IPS-NIHi7 (cell line): ENCODE measurements around the gene NRROS.

Experiments
- DNase-seq: peaks from one replicate; pipeline ENCODE4 v3.0.0; 2012; ENCODE audit warnings: mixed read lengths; ENCODE audit errors: extremely low spot score

Gene NRROS

DNA sequence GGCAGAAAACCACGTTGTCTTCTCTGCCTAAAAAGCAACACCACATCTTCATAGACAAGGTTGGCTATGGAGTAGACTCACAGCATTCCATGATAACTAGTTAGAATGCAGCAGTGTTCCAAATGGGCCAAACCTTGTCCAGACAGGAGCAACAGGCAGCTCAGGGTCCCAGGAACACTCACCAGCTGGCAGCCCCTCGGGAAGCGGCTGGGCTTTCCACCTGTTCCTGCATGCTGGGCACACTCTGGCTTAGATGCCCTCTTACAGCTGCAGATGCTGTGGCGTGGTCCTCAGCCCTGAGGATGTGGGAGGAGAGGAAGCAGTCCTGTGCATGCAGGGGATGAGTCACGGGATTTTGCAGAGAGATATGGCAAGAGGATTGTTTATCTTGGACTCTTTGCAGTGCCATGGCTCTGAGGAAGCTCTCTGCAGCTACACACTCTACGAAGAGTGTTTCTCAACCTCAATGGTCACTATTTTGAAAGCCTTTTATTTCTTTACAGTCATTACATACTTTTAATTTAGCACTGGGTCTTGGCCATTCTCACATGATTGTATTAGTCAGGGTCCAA is 11.3 kb downstream of the NRROS start:
- DNase-seq, result no peak

DNA sequence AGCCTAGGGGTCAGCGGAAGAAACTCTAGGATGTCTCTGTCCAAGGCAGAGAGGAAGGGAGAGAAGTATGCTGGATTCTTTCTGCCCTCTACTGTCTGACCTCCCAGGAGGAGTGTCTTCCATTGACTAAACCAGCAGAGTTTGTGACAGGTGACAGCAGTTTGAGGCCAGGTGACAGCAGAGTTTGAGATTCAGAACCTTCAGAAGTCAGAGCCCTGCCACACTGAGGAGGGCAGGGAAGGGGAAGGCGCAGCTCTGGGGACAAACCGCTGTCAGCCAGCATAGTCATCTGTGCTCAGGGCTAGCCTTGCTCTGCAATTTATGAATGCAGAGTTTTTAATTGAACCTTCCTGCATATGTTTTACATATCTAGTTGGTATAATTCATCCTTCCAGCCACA is 12.3 kb downstream of the NRROS start:
- no peak for DNase-seq

DNA sequence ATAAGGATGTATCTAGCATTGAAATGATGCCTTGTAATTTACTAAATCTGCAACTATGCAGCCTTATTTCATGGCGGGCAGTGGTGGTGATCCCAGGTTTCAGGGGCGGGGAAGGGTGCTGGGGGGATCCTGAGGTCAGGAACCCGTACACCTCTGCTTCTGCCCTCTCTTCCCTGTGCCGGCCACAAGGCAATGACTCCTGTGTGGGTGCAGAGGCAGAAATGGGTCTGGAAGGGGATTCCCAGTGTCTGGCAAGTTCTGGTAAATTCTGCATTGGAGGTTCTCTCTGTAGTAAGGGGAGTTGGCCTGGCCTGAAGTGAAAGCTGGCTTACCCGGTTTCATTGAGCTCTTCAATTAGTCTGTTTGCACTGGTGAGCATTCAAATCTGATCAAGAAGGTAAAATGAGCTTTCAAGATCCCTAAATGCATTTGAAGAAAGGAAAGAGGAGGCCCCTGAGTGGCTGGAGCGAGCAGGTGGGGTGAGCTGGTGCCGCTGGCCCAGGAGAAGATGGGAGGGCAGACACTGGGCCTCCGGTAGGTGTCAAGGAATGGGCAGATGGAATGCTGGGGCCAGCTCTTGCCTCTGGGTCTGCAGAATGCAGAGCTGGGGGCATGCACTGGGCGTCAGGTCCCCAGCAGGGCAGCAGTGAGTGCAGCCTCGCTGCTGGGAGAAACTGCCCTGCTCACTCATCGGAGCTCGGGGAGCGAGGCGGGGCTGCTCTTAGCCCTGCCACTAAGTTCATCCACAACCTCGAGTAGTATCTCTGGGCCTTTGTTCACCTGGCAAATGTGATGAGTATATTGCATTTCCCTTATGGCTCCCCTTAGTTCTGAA is 13.7 kb downstream of the NRROS start:
- DNase-seq, result no peak

DNA sequence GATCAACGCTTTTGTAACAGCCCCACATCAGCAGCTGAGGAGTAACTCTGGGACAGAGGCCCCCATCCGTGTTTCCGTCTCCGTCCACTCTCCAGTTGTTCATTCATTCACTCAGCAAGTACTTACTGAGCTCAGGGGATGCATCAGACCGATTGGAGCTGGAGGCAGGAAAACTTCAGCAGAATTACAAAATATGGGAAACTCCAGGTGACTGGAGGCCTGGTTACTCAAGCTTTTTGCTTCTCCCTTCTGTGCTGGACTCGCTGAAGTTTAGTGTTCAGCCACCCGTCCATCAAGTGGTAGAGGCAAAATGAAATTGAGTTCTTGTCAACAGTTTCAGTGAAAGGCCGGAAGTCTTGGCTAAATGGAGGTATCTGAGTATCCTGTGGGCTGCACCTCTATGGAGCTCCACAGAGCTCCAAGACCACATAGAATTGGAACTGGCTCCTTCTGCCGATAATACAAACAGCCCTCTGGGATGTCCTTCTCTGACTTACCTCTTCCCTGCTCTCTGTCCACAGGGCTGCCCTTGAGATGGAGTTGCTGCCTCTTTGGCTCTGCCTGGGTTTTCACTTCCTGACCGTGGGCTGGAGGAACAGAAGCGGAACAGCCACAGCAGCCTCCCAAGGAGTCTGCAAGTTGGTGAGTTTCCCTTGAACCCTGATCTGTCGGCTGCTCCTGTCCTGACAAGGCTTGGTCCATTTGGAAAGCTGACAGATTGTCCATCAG is 14.7 kb downstream of the NRROS start:
- no peak for DNase-seq

DNA sequence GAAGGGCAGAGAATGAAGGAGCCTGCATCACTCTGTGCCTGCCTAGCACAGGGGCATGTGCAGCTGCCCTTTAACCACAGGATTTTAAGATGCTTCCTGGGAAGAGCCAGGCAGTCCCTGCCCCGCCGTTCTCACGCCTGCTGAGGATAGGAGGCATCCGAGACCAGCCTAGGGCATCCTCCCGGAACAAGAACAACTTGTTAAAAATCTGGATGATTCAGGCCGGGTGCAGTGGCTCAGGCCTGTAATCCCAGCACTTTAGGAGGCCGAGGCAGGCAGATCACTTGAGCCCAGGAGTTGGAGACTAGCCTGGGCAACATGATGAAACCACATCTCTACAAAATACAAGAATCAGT is 15.2 kb downstream of the NRROS start:
- no peak for DNase-seq

DNA sequence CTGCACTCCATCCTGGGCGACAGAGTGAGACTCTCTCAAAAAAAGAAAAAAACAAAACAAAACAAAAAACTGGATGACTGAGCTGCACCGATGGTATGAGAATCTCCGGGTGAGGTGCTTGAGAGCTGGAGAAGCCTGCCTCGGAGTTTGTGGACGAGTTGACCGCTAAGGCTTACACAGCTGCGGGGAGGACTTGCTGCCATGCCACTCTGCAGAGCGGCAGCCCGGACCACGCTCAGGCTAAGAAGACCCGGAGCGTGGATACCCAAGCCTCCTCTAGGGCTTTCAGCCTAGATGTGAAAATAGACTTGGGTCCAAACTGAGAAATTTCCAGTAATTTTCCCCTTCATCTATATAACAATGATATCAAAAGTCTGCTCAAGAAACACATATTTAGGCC is 16.0 kb downstream of the NRROS start:
- DNase-seq, result no peak

DNA sequence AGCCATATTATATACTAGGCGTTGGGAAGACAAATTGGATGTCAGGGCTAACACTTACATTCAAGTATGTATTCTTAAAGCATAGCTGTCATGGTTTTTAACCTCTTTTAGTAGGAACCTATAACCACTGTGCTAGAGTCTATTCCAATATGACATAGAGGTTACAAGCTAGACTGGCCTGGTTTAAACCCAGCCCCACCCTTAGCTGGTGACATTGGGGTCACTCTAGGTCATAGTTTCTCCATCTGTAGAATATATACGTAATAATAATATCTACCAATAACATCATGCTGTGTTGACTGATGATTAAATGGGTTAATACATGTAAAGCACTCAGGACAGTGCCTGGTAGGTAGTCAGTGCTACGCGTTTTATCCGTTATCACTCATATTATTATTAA is 16.7 kb downstream of the NRROS start:
- no peak for DNase-seq

DNA sequence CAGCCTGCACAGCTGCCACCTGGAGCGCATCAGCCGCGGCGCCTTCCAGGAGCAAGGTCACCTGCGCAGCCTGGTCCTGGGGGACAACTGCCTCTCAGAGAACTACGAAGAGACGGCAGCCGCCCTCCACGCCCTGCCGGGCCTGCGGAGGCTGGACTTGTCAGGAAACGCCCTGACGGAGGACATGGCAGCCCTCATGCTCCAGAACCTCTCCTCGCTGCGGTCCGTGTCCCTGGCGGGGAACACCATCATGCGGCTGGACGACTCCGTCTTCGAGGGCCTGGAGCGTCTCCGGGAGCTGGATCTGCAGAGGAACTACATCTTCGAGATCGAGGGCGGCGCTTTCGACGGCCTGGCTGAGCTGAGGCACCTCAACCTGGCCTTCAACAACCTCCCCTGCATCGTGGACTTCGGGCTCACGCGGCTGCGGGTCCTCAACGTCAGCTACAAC is 20.4 kb downstream of the NRROS start:
- DNase-seq, result no peak

DNA sequence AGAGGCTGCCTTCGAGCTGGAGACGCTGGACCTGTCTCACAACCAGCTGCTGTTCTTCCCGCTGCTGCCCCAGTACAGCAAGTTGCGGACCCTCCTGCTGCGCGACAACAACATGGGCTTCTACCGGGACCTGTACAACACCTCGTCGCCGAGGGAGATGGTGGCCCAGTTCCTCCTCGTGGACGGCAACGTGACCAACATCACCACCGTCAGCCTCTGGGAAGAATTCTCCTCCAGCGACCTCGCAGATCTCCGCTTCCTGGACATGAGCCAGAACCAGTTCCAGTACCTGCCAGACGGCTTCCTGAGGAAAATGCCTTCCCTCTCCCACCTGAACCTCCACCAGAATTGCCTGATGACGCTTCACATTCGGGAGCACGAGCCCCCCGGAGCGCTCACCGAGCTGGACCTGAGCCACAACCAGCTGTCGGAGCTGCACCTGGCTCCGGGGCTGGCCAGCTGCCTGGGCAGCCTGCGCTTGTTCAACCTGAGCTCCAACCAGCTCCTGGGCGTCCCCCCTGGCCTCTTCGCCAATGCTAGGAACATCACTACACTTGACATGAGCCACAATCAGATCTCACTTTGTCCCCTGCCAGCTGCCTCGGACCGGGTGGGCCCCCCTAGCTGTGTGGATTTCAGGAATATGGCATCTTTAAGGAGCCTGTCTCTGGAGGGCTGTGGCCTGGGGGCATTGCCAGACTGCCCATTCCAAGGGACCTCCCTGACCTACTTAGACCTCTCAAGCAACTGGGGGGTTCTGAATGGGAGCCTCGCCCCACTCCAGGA is 21.1 kb downstream of the NRROS start:
- DNase-seq, result no peak

DNA sequence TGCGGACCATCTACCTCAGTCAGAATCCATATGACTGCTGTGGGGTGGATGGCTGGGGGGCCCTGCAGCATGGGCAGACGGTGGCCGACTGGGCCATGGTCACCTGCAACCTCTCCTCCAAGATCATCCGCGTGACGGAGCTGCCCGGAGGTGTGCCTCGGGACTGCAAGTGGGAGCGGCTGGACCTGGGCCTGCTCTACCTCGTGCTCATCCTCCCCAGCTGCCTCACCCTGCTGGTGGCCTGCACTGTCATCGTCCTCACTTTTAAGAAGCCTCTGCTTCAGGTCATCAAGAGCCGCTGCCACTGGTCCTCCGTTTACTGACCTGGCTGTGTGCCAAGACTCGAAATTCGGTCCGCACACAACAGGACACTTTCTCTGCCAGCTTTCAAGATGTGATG is 21.9 kb downstream of the NRROS start:
- no peak for DNase-seq

DNA sequence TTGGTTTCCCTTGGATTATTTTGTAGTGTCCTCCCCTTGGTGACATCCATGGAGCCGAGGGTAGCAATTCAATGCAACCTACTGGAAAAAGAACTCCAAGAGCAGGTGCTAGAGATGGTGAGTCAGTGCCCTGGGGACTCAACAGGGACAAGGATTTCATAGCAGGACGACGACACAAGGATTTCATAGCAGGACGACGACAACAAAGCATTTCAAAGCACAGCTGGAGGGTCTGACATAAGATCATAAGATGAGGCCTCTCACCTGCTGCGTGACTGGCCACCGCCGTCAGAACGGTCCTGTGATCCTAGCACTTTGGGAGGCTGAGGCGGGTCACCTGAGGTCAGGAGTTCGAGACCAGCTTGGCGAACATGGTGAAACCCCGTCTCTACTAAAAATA is 22.5 kb downstream of the NRROS start:
- no peak for DNase-seq

DNA sequence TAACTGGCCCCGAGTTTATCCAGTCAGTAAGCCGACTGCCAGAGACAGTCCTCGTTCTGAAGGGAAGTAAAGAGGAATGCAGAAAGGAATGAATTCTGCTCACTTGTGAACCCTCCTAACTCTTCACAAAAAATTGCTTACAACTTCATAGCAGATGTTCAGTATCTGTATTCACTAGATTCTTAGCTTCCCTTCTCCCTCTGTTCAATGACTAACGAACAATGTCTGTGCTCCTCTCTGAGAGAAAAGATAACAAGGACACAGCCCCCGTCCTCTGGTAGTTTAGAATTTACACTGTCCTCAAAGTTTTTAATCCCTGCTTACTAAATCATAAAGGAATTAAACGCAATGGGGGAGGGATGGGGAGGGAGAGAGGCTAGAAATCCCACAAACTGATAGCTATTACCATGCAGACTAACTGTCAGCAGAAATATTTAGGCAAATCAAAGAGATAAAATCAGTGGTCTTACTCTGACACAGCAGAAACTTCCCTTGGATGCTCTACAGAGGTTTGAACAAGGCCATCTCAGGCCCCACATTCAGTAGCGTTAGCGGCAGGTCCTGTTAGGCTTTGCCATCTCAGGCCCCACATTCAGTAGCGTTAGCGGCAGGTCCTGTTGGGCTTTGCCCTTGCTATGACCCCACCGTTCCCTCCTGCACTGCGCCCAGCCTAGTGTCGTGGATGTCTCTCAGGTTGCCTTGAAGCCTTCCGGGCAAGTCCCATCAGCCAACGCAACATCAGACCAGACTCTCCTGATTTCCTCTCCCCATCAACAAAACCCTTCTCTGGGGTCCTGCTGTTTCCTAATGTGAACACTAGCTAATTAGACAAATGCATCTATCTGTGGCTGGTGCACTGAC is 23.4 kb downstream of the NRROS start:
- DNase-seq, result no peak

DNA sequence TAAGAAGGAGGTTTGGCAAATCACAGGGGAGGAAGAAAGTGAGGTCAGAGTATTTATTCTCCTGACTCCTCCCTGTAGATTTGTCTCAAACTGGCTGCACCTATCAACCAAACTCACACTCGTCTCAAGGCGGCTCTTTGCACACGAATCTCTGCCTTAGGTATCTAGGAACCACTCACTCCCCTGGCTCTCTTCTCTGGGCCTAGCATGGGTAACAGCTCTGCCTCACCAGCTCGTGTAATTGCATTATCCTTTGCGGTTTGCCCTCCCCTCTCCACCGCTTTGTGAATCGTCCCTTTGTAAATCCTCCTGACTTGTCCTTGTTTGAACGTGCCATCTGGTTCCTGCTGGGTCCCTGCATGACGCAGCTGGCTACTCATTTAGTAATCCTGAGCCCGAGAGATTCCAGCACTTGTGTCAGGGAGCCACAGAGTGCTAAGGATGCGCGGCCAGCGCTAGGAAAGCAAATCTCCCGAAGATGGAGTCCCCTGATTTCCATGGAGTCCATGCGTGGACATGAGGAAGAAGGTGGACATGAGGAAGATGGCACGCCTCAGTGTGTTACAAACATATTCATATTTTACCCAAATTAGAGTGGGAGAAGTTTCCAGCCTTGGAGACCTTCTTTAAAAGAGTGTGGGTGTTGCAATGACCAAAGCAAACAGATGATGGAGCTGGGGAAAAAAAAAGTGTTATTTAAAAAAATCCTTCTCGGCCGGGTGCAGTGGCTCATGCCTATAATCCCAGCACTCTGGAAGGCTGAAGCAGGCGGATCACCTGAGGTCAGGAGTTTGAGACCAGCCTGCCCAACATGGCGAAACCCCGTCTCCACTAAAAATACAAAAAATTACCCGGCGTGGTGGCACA is 26.7 kb downstream of the NRROS start:
- DNase-seq, result peak; percentile 57

DNA sequence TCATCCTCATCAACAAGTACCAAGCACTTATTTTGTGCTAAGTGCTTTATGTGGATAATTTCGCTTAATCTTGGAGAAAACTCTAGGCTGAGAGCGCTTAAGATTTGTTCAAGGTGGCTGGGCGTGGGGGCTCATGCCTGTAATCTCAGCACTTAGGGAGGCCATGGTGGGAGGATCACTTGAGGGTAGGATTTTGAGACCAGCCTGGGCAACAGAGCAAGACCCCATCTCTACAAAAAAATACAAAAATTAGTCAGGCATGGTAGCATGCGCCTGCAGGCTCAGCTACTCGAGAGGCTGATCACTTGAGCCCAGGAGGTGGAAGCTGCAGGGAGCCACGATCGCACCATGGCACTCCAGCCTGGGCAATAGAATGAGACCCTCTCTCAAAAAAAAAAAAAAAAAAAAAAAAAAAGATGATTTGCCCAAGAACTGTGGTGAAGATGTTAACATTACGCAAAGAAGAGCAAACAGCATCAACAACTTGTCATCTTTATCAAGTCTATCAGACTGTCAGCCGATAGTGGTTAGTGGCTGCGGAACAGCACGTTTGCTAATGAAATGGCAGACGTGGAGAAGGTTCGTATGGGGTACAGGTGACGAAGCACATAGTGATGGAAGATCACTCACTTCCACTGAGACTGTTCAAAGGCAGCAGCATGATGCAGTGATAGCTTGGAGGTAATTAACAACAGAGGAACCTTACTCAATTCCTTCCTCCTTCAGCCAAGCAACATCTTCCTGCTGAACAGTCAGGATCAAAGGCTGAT is 27.7 kb downstream of the NRROS start:
- no peak for DNase-seq

DNA sequence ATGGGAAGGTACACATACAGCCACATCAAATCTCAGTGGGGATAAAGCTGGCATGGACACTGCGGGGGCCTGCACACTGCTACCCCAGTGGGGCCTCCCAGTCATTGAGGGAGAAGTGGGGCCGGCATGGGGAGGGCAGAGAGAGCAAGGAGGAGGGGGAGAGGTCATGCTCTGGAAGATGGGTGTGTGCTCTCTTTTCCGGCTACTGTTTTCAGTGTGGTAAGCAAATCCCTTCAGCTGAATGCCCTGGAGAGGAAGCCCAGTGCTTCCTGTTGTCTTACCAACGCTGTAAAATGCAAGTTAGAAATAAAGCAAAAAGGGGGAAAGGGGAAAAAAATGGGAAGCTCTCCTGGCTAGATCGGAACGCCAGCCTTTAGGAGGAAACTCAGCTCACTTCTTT is 30.8 kb downstream of the NRROS start:
- DNase-seq, result no peak

DNA sequence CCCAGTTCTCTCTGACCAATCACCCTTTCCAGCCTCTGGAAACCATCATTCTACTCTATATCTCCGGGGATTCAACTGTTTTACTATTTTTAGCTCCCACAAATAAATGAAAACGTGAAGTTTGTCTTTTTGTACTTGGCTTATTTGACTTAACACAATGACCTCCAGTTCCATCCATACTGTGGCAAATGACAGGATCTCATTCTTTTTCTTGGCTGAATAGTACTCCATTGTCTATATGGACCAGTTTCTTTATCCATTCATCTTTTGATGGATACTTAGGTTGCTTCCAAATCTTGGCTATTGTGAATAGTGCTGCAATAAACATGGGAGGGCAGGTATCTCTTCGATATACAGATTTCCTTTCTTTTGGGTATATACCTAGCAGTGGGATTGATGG is 34.1 kb downstream of the NRROS start:
- no peak for DNase-seq

DNA sequence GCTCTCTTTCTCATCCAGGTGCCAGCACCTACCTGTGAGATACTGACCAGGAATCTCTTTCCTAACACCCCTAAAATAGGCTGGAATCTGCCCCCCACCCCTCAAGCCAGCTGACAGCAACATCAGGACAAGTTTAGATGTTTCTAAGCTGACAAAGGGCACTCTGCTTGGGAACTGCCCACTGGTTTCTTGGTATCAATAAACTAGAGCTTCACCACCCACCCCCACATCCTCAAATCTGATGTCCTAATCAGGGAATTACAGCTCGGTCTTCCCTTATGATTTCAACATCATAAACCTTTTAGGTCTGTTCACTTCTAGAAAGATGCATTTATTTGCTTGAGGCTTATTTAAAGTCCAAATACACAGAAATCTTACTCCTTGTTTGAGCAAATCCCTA is 37.9 kb downstream of the NRROS start:
- no peak for DNase-seq

DNA sequence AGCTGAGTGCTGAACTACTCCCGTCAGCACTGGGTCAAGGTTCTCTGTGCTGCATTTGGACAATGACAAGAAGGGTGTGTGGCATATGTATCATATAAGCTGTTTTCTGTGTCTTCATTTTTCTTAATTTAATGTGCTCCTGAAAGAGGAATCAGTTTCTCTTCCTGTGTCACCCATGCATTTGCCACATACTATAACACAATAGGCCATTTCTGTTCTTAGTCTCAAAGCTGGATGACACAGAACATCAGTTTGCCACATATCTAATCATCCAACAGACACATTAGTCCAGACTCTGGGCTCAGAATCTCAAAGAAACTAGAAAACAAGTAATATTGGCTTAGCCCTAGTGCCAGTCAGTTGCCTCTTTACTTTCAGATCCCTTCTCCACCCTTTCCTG is 38.4 kb downstream of the NRROS start:
- DNase-seq, result no peak
